GM18520 (cell line): ENCODE results near the gene MTTP.

Experiments used
- ATAC-seq: cut with Tn5 transposase; IDR thresholded peaks from one replicate; pipeline ENCODE4 v1.9.1; 2021; ENCODE audit not compliant: unreplicated experiment

The MTTP gene

DNA sequence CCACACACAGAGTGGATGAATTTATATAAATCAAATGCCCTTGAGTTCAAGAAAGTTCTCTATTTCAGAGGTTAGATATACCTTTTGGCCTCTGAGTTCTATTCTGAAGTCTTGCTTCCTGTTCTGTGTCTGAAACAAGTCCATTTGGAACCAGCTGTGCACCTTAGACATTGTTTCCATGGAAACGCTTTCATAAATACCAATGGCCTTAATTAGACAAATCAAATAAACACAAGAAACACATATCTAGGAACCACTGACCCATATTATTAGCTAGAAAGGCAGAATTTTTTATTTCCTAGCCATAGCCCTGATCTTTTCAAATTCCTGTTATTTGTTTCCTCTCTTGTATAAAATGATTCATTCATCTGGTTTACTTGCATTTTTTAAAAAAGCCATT is 91.4 kb downstream of the MTTP start:
- no peak for ATAC-seq

DNA sequence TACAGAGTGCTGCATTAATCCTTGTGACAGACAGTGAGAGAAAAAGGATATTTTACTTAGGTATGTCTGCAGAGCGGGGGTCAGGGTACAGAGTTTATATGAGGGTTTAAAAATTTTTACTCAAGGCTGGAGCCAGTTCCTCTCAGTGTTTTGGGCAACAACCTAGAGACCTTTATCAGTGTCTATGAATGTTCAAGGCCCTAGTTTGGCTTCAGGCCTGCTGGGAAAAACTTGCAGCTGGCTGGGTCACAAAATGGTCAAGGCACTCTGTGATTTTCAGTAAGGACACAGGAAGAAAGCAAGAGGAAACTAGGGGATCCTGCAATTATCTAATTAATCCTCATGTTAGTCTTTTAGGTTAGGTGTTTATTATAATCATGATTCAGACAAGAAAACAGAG is 93.8 kb downstream of the MTTP start:
- no peak for ATAC-seq

- ATAC-seq, result no peak
These were observed 94.5 kb downstream of the MTTP start for GRCh38 chr4:99669084-99669483.

DNA sequence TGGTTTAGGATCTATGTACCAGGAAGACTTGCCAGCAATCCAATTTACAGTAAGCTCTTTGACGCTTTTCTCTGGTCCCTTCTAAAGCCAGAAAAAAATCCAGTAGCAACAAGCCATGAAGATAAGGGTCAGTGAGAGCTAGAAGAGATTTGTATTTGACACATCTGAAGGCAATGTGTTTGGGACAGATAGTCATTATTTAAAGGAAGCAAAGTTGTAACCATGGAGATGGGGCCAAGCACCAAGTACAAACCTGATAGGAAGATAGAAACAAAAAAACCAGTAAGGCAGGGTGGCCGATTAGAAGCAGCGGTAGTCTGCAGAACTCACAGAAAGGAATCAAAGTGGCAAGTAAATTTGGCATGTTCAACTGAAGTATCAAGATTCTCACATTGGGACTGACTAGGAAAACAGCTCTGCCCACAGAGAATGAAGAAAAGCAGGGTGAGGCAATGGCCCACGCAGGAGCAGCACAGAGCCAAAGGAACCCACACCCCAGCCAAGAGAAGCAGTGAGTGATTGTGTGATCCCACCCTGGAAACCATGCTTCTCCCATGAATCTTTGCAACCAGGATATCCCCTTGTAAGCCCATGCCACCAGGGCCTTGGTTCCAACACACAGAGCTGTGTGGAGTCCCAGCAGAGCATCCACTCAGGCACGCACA is 95.9 kb downstream of the MTTP start:
- ATAC-seq, result no peak
